PC-3 (cell line): ENCODE measurements around the gene SMPD1.

Experiments
- EZH2 ChIP-seq: fragments of 300-600 bp; sonication (generic); IDR thresholded peaks from one replicate; pipeline ENCODE4 v1.6.1; 2017; ENCODE audit warnings: antibody characterized with exemption, mild to moderate bottlenecking, low read length; ENCODE audit not compliant: unreplicated experiment
- EZH2phosphoT487 ChIP-seq: fragments of 300-600 bp; sonication (generic); IDR thresholded peaks from 2 replicates; pipeline ENCODE4 v1.6.1; 2018; ENCODE audit warnings: mild to moderate bottlenecking, antibody characterized with exemption, low read length, borderline replicate concordance
- TF ChIP-seq, protein P1 (sequence below): fragments of 300-600 bp; sonication (generic); conservative IDR thresholded peaks from 2 replicates; pipeline ENCODE4 v1.5.1; 2017; ENCODE audit warnings: antibody characterized with exemption, low read depth, mild to moderate bottlenecking, low read length

DNA sequence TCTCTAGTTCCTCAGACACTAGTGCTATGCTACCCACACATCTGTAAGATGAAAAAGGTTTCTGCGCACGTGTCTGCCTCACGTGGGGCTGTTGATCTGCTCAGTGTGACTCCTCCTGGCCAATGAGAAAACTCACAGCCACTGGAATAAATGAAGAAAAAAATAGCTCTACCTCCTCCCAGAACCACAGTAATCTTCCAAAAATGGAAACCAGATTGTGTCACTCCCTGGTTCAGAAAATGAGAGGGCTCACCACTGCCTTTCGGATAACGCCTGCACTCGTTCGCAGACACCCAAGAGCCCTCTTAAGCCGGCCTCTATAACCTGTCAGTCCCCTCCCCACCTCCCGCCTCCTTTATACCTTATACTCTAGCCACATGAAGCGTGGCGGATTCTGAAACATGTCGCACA lies 23.5 kb downstream of the SMPD1 start:
- TF ChIP-seq, protein P1, sequence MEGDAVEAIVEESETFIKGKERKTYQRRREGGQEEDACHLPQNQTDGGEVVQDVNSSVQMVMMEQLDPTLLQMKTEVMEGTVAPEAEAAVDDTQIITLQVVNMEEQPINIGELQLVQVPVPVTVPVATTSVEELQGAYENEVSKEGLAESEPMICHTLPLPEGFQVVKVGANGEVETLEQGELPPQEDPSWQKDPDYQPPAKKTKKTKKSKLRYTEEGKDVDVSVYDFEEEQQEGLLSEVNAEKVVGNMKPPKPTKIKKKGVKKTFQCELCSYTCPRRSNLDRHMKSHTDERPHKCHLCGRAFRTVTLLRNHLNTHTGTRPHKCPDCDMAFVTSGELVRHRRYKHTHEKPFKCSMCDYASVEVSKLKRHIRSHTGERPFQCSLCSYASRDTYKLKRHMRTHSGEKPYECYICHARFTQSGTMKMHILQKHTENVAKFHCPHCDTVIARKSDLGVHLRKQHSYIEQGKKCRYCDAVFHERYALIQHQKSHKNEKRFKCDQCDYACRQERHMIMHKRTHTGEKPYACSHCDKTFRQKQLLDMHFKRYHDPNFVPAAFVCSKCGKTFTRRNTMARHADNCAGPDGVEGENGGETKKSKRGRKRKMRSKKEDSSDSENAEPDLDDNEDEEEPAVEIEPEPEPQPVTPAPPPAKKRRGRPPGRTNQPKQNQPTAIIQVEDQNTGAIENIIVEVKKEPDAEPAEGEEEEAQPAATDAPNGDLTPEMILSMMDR, result no peak
- TF ChIP-seq EZH2phosphoT487 (no peak), EZH2 (no peak)
